Measurements from ENCODE around the gene RARB. TPM values are rescaled to one million over a fixed set of nuclear protein-coding genes. Genes with fewer than 3 reads are reported as not detected.

RARB gene
- total RNA-seq, 1 donor from 2014 or later = 17.6 TPM

GRCh38 chr3:25588441-25589103 lies 160.5 kb downstream of the RARB start:
- DNase-seq (ENCODE audit: extremely low read depth, low read depth, low spot score) = no peak

GRCh38 chr3:25589104-25589782 lies 161.2 kb downstream of the RARB start:
- no peak for DNase-seq (ENCODE audit: extremely low read depth, low read depth, low spot score)

GRCh38 chr3:25589783-25590258 lies 161.8 kb downstream of the RARB start:
- no peak for DNase-seq (ENCODE audit: extremely low read depth, low read depth, low spot score)

- no peak for DNase-seq (ENCODE audit: extremely low read depth, low read depth, low spot score)
These were observed 164.5 kb downstream of the RARB start for GRCh38 chr3:25592510-25592968.

GRCh38 chr3:25593001-25593400 lies 164.9 kb downstream of the RARB start:
- DNase-seq (ENCODE audit: extremely low read depth, low read depth, low spot score) = no peak

- peak; percentile 83 for DNase-seq (ENCODE audit: extremely low read depth, low read depth, low spot score)
These were observed 166.0 kb downstream of the RARB start for GRCh38 chr3:25594007-25594502.

GRCh38 chr3:25597535-25598101 lies 169.6 kb downstream of the RARB start:
- DNase-seq (ENCODE audit: extremely low read depth, low read depth, low spot score) = no peak

GRCh38 chr3:25603703-25604102 lies 175.6 kb downstream of the RARB start:
- DNase-seq (ENCODE audit: extremely low read depth, low read depth, low spot score) = no peak

GRCh38 chr3:25604107-25604805 lies 176.2 kb downstream of the RARB start:
- DNase-seq (ENCODE audit: extremely low read depth, low read depth, low spot score) = no peak

- no peak for DNase-seq (ENCODE audit: extremely low read depth, low read depth, low spot score)
These were observed 182.1 kb downstream of the RARB start for GRCh38 chr3:25610167-25610566.

- no peak for DNase-seq (ENCODE audit: extremely low read depth, low read depth, low spot score)
These were observed 182.7 kb downstream of the RARB start for GRCh38 chr3:25610779-25611178.

GRCh38 chr3:25611193-25611592 lies 183.1 kb downstream of the RARB start:
- DNase-seq (ENCODE audit: extremely low read depth, low read depth, low spot score) = no peak

GRCh38 chr3:25618028-25618427 lies 190.0 kb downstream of the RARB start:
- DNase-seq (ENCODE audit: extremely low read depth, low read depth, low spot score) = no peak

- no peak for DNase-seq (ENCODE audit: extremely low read depth, low read depth, low spot score)
These were observed 191.3 kb downstream of the RARB start for GRCh38 chr3:25619382-25619781.

- DNase-seq (ENCODE audit: extremely low read depth, low read depth, low spot score) = no peak
These were observed 192.4 kb downstream of the RARB start for GRCh38 chr3:25620493-25620892.

- DNase-seq (ENCODE audit: extremely low read depth, low read depth, low spot score) = no peak
These were observed 193.0 kb downstream of the RARB start for GRCh38 chr3:25621087-25621486.

- no peak for DNase-seq (ENCODE audit: extremely low read depth, low read depth, low spot score)
These were observed 203.9 kb downstream of the RARB start for GRCh38 chr3:25631989-25632388.

GRCh38 chr3:25633919-25634318 lies 205.9 kb downstream of the RARB start:
- DNase-seq (ENCODE audit: extremely low read depth, low read depth, low spot score) = no peak

GRCh38 chr3:25635038-25635437 lies 207.0 kb downstream of the RARB start:
- DNase-seq (ENCODE audit: extremely low read depth, low read depth, low spot score) = no peak

Data from glomerular endothelial cell (primary cell).